ENCODE measurements around the gene REXO1. TPM values are rescaled to one million over a fixed set of nuclear protein-coding genes. Genes with fewer than 3 reads are reported as not detected.

REXO1 gene
- 52.2 TPM for total RNA-seq (2021; ENCODE audit: unreplicated experiment)
- polyA plus RNA-seq (2012): 37.4 and 54.0 TPM in 2 replicates
- Bru-seq, nascent RNA: percentile 68 among the genes with signal in this experiment
- BruChase-seq, experiment 1, labeled RNA remaining after a 6-hour chase: percentile 83 among the genes with signal in this experiment
- BruChase-seq, experiment 2, labeled RNA remaining after a 2-hour chase: percentile 73 among the genes with signal in this experiment
- long read RNA-seq, partial matches to known transcripts: 12 of 27 reads
- long read RNA-seq, other reads (novel, unspliced or antisense): 13 of 27 reads

GRCh38 chr19:1848399-1849131, at the start of gene REXO1:
Gene REXO1 (minus strand): TSS chr19:1848483. CDS start chr19:1848358, 125 bp downstream.
- no peaks in the 10 kb centered on the region for H3K27me3 ChIP-seq (ENCODE audit: insufficient read depth, low read length)
- peak within 1 kb of the TSS; percentile 99 for H3K27ac ChIP-seq (ENCODE audit: low read depth, low read length)
- peaks cover 33 to 46% of the 10 kb centered on the region in 2 experiments for H3K4me1 ChIP-seq (ENCODE audit: control insufficient read depth in 1 of 2, insufficient read depth in 2 of 2, low read length in 2 of 2)
- intact Hi-C loops (cut with micrococcal nuclease): no loop called here
- no TSS peak for BruUV-seq (replicated peaks)
- H3K4me3 ChIP-seq (replicated peaks in 1 of 2; ENCODE audit: low read depth in 1 of 2, low read length in 2 of 2): peak within 1 kb of the TSS; percentile 88 to 98
- H3K9ac ChIP-seq (ENCODE audit: low read length): peak within 1 kb of the TSS; percentile 88
- peaks cover 0 to 8% of the 10 kb centered on the region in 2 experiments; a peak in 1 of 4 replicates for H3K36me3 ChIP-seq (ENCODE audit: control insufficient read depth in 1 of 2, insufficient read depth in 2 of 2, low read length in 2 of 2)
- no peaks in the 10 kb centered on the region for H3K9me3 ChIP-seq (ENCODE audit: control insufficient read depth in 1 of 2, insufficient read depth in 1 of 2, low read depth in 1 of 2, low read length in 2 of 2)
- DNase-seq (ENCODE audit: low read depth, low spot score) (peak; percentile 88), ATAC-seq (peak; percentile 69)
- H4K20me1 ChIP-seq (ENCODE audit: insufficient read depth): peaks cover 15% of the 10 kb centered on the region; the same call in 1 of the 2 replicates
- H3K79me2 ChIP-seq (ENCODE audit: insufficient read depth, low read length): peaks cover 71% of the 10 kb centered on the region
- POLR2A ChIA-PET: interaction anchor here (1.5 kb wide), 1 partner anchor 9 kb away, joined by 3 read pairs; no protein-coding TSS in a partner anchor
- H3K4me2 ChIP-seq (ENCODE audit: low read length): peak within 1 kb of the TSS; percentile 94
- peak; percentile 72; the same call in 1 of the 2 replicates for TF ChIP-seq ZFX (IDR thresholded peaks at IDR 0.05)
- TF ChIP-seq ATF3 (IDR thresholded peaks at IDR 0.05): no peak
- peak; percentile 62 for TF ChIP-seq POLR2AphosphoS5 (IDR thresholded peaks at IDR 0.05; ENCODE audit: low read depth, low read length)
- TF ChIP-seq RAD21 (IDR thresholded peaks at IDR 0.05; ENCODE audit: low read depth): no peak
- TF ChIP-seq YY1 (IDR thresholded peaks at IDR 0.05; ENCODE audit: extremely low read depth, insufficient replicate concordance, low read depth, low read length): peak; percentile 93
- TF ChIP-seq SP1 (IDR thresholded peaks at IDR 0.05; ENCODE audit: low read depth): no peak
- TF ChIP-seq CBX3 (IDR thresholded peaks at IDR 0.05; ENCODE audit: low read depth): no peak
- TF ChIP-seq, protein P1, sequence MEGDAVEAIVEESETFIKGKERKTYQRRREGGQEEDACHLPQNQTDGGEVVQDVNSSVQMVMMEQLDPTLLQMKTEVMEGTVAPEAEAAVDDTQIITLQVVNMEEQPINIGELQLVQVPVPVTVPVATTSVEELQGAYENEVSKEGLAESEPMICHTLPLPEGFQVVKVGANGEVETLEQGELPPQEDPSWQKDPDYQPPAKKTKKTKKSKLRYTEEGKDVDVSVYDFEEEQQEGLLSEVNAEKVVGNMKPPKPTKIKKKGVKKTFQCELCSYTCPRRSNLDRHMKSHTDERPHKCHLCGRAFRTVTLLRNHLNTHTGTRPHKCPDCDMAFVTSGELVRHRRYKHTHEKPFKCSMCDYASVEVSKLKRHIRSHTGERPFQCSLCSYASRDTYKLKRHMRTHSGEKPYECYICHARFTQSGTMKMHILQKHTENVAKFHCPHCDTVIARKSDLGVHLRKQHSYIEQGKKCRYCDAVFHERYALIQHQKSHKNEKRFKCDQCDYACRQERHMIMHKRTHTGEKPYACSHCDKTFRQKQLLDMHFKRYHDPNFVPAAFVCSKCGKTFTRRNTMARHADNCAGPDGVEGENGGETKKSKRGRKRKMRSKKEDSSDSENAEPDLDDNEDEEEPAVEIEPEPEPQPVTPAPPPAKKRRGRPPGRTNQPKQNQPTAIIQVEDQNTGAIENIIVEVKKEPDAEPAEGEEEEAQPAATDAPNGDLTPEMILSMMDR (IDR thresholded peaks at IDR 0.05 in 2 of 3, conservative IDR thresholded peaks at IDR 0.05 in 1 of 3; ENCODE audit: borderline replicate concordance in 1 of 3, insufficient read depth in 1 of 3, low read depth in 2 of 3, low read length in 2 of 3): peak; percentile 92
- TF ChIP-seq SIN3A (IDR thresholded peaks at IDR 0.05; ENCODE audit: low read depth): no peak
- TF ChIP-seq JUND (IDR thresholded peaks at IDR 0.05): no peak
- RAD21 ChIA-PET (ENCODE audit: low non-redundant PET in 1 of 2, low total read pairs in 2 of 2, uncharacterized antibody in 2 of 2, unreplicated experiment in 2 of 2): no interaction called here
- CTCF ChIA-PET: interaction anchor here (0.5 to 1.5 kb wide), 4 partner anchors 9 to 49 kb away, joined by 3 to 10 read pairs (median 6); no protein-coding TSS in a partner anchor
- no peak within 1 kb of the TSS for H2AFZ ChIP-seq (ENCODE audit: low read depth, low read length, poor library complexity, severe bottlenecking)
- no peaks in the 10 kb centered on the region for H3K9me2 ChIP-seq (ENCODE audit: insufficient read depth)
